ENCODE results near the gene SULT2B1.

GRCh38 chr19:48540110-48540509 is 11.9 kb upstream of the SULT2B1 start:
- no peak for TF ChIP-seq GATA3 (IDR thresholded peaks at IDR 0.05; ENCODE audit: low read depth, low read length)
- TF ChIP-seq GATA2 (IDR thresholded peaks at IDR 0.05; ENCODE audit: low read depth, low read length), result no peak

Measured in SH-SY5Y (cell line).